ENCODE measurements around the gene NCOR1. TPM values are rescaled to one million over a fixed set of nuclear protein-coding genes. Genes with fewer than 3 reads are reported as not detected.

Gene NCOR1
- total and polyA plus RNA-seq, 2 of the 13 experiments (the other 11 are each of a cell fraction or from before 2014, with no cell fraction given) = 57.0 to 71.7 TPM

DNA sequence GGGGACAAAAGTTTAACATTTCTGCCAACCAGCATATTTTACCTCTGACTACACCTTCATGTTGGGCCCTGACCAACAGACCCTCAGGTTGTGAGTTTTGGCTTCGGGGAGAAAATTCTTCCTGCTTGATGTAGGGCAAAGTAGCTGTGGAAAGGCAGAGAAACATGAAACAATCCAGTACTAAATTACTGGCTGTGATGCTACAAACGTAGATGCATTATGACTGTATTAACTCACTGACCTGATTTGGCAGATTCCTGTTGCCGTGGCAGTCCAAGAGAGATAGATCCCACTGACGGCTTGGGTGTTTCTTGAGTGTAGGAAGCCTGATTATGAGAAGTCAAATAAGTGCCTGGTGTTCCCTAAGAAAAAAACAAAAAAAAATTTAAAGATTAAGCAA lies 135.0 kb downstream of the NCOR1 start:
- no peak overlapping the region for H3K4me2 ChIP-seq (ENCODE audit: low read depth, low read length)
- H3K9ac ChIP-seq (ENCODE audit: insufficient read depth, low read depth, low read length) = no peak overlapping the region
- POLR2A ChIA-PET = interaction anchor here (1.3 kb wide), 1 partner anchor 358 kb away, joined by 4 read pairs; no protein-coding TSS in a partner anchor
- in situ Hi-C loops (cut with HindIII; ENCODE audit: extremely low pct_ligation_motif_present, low pct_unique_long_range_greater_than_20kb) (no loop called here), intact Hi-C loops (cut with micrococcal nuclease; ENCODE audit: unreplicated experiment) (no loop called here)
- no peaks in the 10 kb centered on the region for H3K79me2 ChIP-seq (ENCODE audit: insufficient read depth, low read length)
- peaks cover 11% of the 10 kb centered on the region; the same call in 1 of the 2 replicates for H3K4me1 ChIP-seq (ENCODE audit: insufficient read depth, low read length)
- no peaks in the 10 kb centered on the region for H4K20me1 ChIP-seq (ENCODE audit: insufficient read depth, low read length)
- H3K9me3 ChIP-seq (ENCODE audit: low read length) = peaks cover 9% of the 10 kb centered on the region
- FAIRE-seq (no peak), ATAC-seq (no peak), DNase-seq (ENCODE audit: low spot score) (no peak)
- peaks cover 13 to 53% of the 10 kb centered on the region in 2 experiments for H3K36me3 ChIP-seq (replicated peaks in 1 of 2; ENCODE audit: control insufficient read depth in 1 of 2, insufficient read depth in 2 of 2, low read length in 2 of 2)
- H3K27ac ChIP-seq (ENCODE audit: extremely low read length, insufficient read depth, low read length) = no peak overlapping the region
- H3K4me3 ChIP-seq (replicated peaks in 1 of 3; ENCODE audit: insufficient read depth in 1 of 3, low read depth in 2 of 3, low read length in 3 of 3) = no peak overlapping the region
- WGBS (ENCODE audit: low lambda C conversion rate) = 93% methylated on average over 4 of the region's 4 CpGs
- CTCF ChIA-PET (ENCODE audit: low intra/inter-chr PET ratio, low total read pairs) = no interaction called here
- BruUV-seq (replicated peaks) = no TSS peak
- no peaks in the 10 kb centered on the region for H3K27me3 ChIP-seq (ENCODE audit: control insufficient read depth in 1 of 2, insufficient read depth in 2 of 2, low read length in 2 of 2)
- no peak overlapping the region for H2AFZ ChIP-seq (ENCODE audit: low read length)
- TF ChIP-seq ISL2 (CRISPR knock-in tag; IDR thresholded peaks at IDR 0.05) (no peak), STAT5B (CRISPR knock-in tag; IDR thresholded peaks at IDR 0.05) (no peak), ZNF138 (CRISPR knock-in tag; IDR thresholded peaks at IDR 0.05; ENCODE audit: low read depth) (no peak), KDM3A (CRISPR knock-in tag; IDR thresholded peaks at IDR 0.05; ENCODE audit: low read depth) (no peak), ZNF629 (CRISPR knock-in tag; conservative IDR thresholded peaks at IDR 0.05) (no peak), JUND (CRISPR knock-in tag; IDR thresholded peaks at IDR 0.05) (no peak), NFIB (CRISPR knock-in tag; IDR thresholded peaks at IDR 0.05; ENCODE audit: borderline replicate concordance) (no peak), AGO2 (optimal IDR thresholded peaks at IDR 0.05; ENCODE audit: low read depth, low read length) (no peak), NFRKB (IDR thresholded peaks at IDR 0.05) (no peak), ZNF7 (CRISPR knock-in tag; IDR thresholded peaks at IDR 0.05) (no peak), MAFK (conservative IDR thresholded peaks at IDR 0.05 in 1 of 2, IDR thresholded peaks at IDR 0.05 in 1 of 2; ENCODE audit: low read length in 2 of 2) (no peak)
- TF ChIP-seq, protein P1, sequence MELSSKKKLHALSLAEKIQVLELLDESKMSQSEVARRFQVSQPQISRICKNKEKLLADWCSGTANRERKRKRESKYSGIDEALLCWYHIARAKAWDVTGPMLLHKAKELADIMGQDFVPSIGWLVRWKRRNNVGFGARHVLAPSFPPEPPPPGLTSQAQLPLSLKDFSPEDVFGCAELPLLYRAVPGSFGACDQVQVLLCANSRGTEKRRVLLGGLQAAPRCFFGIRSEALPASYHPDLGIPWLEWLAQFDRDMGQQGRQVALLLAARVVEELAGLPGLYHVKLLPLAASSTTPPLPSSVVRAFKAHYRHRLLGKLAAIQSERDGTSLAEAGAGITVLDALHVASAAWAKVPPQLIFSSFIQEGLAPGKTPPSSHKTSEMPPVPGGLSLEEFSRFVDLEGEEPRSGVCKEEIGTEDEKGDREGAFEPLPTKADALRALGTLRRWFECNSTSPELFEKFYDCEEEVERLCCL (CRISPR knock-in tag; IDR thresholded peaks at IDR 0.05; ENCODE audit: borderline replicate concordance) = no peak
- TF ChIP-seq, protein P2, sequence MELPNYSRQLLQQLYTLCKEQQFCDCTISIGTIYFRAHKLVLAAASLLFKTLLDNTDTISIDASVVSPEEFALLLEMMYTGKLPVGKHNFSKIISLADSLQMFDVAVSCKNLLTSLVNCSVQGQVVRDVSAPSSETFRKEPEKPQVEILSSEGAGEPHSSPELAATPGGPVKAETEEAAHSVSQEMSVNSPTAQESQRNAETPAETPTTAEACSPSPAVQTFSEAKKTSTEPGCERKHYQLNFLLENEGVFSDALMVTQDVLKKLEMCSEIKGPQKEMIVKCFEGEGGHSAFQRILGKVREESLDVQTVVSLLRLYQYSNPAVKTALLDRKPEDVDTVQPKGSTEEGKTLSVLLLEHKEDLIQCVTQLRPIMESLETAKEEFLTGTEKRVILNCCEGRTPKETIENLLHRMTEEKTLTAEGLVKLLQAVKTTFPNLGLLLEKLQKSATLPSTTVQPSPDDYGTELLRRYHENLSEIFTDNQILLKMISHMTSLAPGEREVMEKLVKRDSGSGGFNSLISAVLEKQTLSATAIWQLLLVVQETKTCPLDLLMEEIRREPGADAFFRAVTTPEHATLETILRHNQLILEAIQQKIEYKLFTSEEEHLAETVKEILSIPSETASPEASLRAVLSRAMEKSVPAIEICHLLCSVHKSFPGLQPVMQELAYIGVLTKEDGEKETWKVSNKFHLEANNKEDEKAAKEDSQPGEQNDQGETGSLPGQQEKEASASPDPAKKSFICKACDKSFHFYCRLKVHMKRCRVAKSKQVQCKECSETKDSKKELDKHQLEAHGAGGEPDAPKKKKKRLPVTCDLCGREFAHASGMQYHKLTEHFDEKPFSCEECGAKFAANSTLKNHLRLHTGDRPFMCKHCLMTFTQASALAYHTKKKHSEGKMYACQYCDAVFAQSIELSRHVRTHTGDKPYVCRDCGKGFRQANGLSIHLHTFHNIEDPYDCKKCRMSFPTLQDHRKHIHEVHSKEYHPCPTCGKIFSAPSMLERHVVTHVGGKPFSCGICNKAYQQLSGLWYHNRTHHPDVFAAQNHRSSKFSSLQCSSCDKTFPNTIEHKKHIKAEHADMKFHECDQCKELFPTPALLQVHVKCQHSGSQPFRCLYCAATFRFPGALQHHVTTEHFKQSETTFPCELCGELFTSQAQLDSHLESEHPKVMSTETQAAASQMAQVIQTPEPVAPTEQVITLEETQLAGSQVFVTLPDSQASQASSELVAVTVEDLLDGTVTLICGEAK (IDR thresholded peaks at IDR 0.05) = no peak
- TF ChIP-seq, protein P2 (CRISPR knock-in tag; IDR thresholded peaks at IDR 0.05) = no peak
- TF ChIP-seq, protein P3, sequence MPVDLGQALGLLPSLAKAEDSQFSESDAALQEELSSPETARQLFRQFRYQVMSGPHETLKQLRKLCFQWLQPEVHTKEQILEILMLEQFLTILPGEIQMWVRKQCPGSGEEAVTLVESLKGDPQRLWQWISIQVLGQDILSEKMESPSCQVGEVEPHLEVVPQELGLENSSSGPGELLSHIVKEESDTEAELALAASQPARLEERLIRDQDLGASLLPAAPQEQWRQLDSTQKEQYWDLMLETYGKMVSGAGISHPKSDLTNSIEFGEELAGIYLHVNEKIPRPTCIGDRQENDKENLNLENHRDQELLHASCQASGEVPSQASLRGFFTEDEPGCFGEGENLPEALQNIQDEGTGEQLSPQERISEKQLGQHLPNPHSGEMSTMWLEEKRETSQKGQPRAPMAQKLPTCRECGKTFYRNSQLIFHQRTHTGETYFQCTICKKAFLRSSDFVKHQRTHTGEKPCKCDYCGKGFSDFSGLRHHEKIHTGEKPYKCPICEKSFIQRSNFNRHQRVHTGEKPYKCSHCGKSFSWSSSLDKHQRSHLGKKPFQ (CRISPR knock-in tag; IDR thresholded peaks at IDR 0.05; ENCODE audit: insufficient replicate concordance) = no peak
